GM12878 (cell line): ENCODE results near the gene GLT8D1. TPM values are rescaled to one million over a fixed set of nuclear protein-coding genes. Genes with fewer than 3 reads are reported as not detected.

Source experiments
- CTCF ChIP-seq, 3 experiments: IDR thresholded peaks in 2 of 3; conservative IDR thresholded peaks in 1 of 3; 2 replicates each; pipeline ENCODE4 v1.5.1; 2011; ENCODE audit warnings: low read depth in 3 of 3, low read length in 3 of 3, mild to moderate bottlenecking in 3 of 3, control low read depth in 2 of 3, moderate library complexity in 2 of 3, inconsistent platforms in 1 of 3, mixed read lengths in 1 of 3; ENCODE audit not compliant: control insufficient read depth in 2 of 3, insufficient read depth in 1 of 3; ENCODE audit errors: extremely low read depth in 1 of 3
- JUNB ChIP-seq: IDR thresholded peaks from 2 replicates; pipeline ENCODE4 v1.6.1; 2016; ENCODE audit warnings: antibody characterized with exemption, mild to moderate bottlenecking
- NR2C2 ChIP-seq: IDR thresholded peaks from 2 replicates; pipeline ENCODE4 v1.6.1; 2011; ENCODE audit warnings: borderline replicate concordance, low read depth; ENCODE audit not compliant: control insufficient read depth, insufficient read length
- NRF1 ChIP-seq: conservative IDR thresholded peaks from 2 replicates; pipeline ENCODE4 v1.6.1; 2011; ENCODE audit warnings: mild to moderate bottlenecking, low read depth, low read length, improper control_type of control experiment
- RBBP5 ChIP-seq: fragments of 200-600 bp; sonication (generic); conservative IDR thresholded peaks from 2 replicates; pipeline ENCODE4 v1.6.1; 2016
- SIN3A ChIP-seq: IDR thresholded peaks from 2 replicates; pipeline ENCODE4 v1.6.1; 2012; ENCODE audit warnings: low read depth, low read length, improper control_type of control experiment
- SMC3 ChIP-seq: IDR thresholded peaks from 2 replicates; pipeline ENCODE4 v1.6.1; 2011; ENCODE audit warnings: low read length, improper control_type of control experiment, borderline replicate concordance
- SRF ChIP-seq, 2 experiments: IDR thresholded peaks; 2 replicates each; pipeline ENCODE4 v1.6.1; 2011; ENCODE audit warnings: low read depth in 2 of 2, low read length in 2 of 2, mild to moderate bottlenecking in 1 of 2, moderate library complexity in 1 of 2
- TCF12 ChIP-seq: IDR thresholded peaks from 2 replicates; pipeline ENCODE4 v1.6.1; 2011; ENCODE audit warnings: low read depth, mild to moderate bottlenecking, low read length
- ZNF592 ChIP-seq: fragments of 450-650 bp; IDR thresholded peaks from 2 replicates; pipeline ENCODE4 v1.6.1; 2017; ENCODE audit warnings: mild to moderate bottlenecking, moderate library complexity
- polyA plus RNA-seq, 11 experiments: library from polyadenylated mRNA; depleted of rRNA in 4 of 11; unstranded in 6 of 11; stranded (reverse) in 5 of 11; fragments of >200 nt; fragmentation: Nextera tagmentation in 4 of 11; fragmentation: Illumina TruSeq in 1 of 11; extraction: Ambion mirVana in 4 of 11; extraction: Trizol in 1 of 11; gene quantifications; 1 replicate in 1 of 11; 2 replicates in 10 of 11; pipeline versions ENCODE4 v1.2.1 to v1.2.3, GENCODE V29; 2011 to 2016; ENCODE audit warnings: inconsistent platforms in 2 of 11, missing spikeins in 2 of 11, low read depth in 1 of 11
- total RNA-seq, 4 experiments: library from RNA; depleted of rRNA in 3 of 4; stranded (reverse); fragments of >200 nt in 3 of 4; fragmentation: Illumina TruSeq in 1 of 4; extraction: Trizol in 1 of 4; gene quantifications; 2 replicates each; pipeline versions ENCODE4 v1.2.1 to v1.2.3, GENCODE V29; 2013 to 2021
- TF ChIP-seq, protein P1 (sequence below): fragments of 450-650 bp; formaldehyde crosslinking; IDR thresholded peaks from 2 replicates; pipeline ENCODE4 v1.5.0; 2022; ENCODE audit warnings: mild to moderate bottlenecking, missing genetic modification characterization
- TF ChIP-seq, protein P2 (sequence below): IDR thresholded peaks from 2 replicates; pipeline ENCODE4 v1.6.1; 2012; ENCODE audit warnings: low read length, inconsistent platforms

Gene GLT8D1
- total and polyA plus RNA-seq, 10 of the 15 experiments (the other 5 are each of a cell fraction or from before 2014, with no cell fraction given): 25.3 to 73.4 (median 48.4) TPM

GRCh38 chr3:52705688-52706686, at the start of gene GLT8D1, which contains the start of gene SPCS1 (continued):
- TF ChIP-seq ZNF592 (no peak), SIN3A (peak; percentile 98), NRF1 (no peak), TCF12 (0 out of 2 replicates have a peak, but pooled peaks have one; percentile 42), JUNB (no peak), RBBP5 (no peak), SMC3 (no peak), CTCF (IDR thresholded peaks at IDR 0.05 in 2 of 3, conservative IDR thresholded peaks at IDR 0.05 in 1 of 3; ENCODE audit: control insufficient read depth in 2 of 3, extremely low read depth in 1 of 3, insufficient read depth in 1 of 3, low read depth in 3 of 3, low read length in 3 of 3) (no peak), SRF (IDR thresholded peaks at IDR 0.05; ENCODE audit: low read depth in 2 of 2, low read length in 2 of 2) (no peak), NR2C2 (no peak)
- TF ChIP-seq, protein P1, sequence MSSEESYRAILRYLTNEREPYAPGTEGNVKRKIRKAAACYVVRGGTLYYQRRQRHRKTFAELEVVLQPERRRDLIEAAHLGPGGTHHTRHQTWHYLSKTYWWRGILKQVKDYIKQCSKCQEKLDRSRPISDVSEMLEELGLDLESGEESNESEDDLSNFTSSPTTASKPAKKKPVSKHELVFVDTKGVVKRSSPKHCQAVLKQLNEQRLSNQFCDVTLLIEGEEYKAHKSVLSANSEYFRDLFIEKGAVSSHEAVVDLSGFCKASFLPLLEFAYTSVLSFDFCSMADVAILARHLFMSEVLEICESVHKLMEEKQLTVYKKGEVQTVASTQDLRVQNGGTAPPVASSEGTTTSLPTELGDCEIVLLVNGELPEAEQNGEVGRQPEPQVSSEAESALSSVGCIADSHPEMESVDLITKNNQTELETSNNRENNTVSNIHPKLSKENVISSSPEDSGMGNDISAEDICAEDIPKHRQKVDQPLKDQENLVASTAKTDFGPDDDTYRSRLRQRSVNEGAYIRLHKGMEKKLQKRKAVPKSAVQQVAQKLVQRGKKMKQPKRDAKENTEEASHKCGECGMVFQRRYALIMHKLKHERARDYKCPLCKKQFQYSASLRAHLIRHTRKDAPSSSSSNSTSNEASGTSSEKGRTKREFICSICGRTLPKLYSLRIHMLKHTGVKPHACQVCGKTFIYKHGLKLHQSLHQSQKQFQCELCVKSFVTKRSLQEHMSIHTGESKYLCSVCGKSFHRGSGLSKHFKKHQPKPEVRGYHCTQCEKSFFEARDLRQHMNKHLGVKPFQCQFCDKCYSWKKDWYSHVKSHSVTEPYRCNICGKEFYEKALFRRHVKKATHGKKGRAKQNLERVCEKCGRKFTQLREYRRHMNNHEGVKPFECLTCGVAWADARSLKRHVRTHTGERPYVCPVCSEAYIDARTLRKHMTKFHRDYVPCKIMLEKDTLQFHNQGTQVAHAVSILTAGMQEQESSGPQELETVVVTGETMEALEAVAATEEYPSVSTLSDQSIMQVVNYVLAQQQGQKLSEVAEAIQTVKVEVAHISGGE (CRISPR knock-in tag): peak; percentile 71
- TF ChIP-seq, protein P2, sequence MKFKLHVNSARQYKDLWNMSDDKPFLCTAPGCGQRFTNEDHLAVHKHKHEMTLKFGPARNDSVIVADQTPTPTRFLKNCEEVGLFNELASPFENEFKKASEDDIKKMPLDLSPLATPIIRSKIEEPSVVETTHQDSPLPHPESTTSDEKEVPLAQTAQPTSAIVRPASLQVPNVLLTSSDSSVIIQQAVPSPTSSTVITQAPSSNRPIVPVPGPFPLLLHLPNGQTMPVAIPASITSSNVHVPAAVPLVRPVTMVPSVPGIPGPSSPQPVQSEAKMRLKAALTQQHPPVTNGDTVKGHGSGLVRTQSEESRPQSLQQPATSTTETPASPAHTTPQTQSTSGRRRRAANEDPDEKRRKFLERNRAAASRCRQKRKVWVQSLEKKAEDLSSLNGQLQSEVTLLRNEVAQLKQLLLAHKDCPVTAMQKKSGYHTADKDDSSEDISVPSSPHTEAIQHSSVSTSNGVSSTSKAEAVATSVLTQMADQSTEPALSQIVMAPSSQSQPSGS: no peak
- TF ChIP-seq, all 136 proteins: peak for 55
